HG02840 (cell line): ENCODE data around the gene TACR2.

Experiments used
- ATAC-seq: cut with Tn5 transposase; IDR thresholded peaks from one replicate; pipeline ENCODE4 v1.9.1; 2021; ENCODE audit warnings: mild to moderate bottlenecking, moderate library complexity, moderate number of reproducible peaks; ENCODE audit not compliant: unreplicated experiment, low FRiP score

TACR2 gene

DNA sequence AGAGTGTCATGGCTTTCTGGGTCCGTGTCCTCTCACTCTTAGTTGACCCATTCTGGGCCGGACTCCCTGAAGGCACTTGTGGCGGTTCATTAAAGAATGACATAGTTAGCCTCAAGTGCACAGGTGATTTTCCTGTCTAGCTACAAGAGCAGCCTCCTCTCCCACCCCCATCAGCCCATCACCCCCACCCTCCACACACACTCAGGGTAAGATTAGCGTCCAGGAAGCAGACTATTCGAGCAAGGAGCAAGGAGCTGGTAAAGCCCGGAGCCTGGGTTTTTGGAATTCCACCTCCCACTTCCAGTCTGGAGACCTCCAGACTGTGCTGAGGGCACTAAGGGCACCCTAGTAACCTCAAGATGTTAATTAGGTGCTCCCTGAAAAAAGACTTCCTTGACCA lies 39.5 kb downstream of the TACR2 start:
- no peak for ATAC-seq

DNA sequence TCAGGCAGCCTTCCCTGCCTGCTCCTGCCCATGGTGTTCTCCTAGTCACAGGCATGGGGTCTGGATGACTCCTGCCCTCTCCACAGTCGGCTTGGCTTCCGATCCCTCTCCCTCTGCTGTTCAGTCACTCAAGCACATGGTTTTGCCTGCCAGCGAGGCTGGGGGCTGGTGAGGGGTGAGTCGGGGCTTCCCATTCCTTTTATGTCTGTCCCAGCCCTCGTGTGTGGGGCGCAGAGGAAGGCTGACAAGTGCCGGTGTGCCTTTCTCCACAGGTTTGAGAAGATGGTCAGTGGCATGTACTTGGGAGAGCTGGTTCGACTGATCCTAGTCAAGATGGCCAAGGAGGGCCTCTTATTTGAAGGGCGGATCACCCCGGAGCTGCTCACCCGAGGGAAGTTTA lies 40.1 kb downstream of the TACR2 start:
- no peak for ATAC-seq

DNA sequence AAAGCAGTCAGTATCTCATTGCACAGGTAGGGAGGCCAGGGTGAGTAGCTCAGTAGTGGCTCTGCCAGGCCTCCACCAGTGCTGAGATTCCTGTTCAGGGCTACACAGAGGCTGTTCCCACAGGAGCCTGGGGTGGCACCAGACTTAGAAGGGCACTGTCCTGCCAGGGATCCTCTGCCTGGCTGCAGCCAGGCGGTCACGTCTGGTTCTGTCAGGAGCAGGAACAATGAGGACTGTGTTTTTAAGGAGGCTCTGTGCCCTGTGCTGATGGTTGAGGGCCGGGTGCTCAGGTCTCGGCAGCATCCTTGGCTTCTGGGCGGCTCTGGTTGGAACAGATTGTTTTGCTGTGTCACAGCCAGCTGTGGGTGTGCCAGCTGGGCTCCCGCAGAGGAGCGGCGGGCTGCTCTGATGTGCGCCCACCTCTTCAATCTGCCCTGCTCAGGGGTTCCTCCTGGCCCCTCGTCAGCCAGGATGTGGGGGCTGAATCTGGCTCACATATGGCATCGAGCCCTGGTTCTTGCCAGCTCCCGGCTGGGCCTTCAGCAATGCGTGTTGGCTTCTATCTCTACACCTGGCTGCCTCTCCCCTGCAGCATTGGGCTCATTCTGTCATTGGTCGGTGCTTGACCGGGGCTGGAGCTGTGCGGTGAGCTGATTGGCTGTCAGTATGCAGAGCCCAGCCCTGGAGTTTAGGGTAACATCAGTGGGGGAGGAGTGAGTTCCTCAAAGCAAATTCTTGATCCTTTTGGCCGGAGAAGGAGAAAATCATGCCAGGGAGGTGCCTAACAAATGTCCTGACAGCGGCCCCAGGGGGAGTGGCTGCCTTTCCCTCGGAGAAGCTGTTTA lies 41.2 kb downstream of the TACR2 start:
- no peak for ATAC-seq

DNA sequence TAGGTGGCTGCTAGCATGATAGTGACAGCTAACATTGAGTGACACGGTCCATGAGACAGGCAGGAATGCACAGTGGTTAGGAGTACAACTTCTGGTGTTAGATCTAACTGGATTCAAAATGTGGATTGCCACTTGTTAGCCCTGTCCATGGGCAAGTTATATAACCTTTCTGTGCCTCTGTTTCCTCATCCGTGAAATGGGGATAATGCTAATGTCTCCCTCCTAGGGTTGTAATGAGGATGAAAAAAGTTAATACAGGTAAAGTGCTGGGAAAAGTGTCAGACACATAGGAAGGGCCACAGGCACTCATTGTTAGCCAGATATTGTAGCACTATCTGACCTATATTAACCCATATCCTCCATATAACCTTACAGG lies 41.8 kb downstream of the TACR2 start:
- ATAC-seq, result no peak

DNA sequence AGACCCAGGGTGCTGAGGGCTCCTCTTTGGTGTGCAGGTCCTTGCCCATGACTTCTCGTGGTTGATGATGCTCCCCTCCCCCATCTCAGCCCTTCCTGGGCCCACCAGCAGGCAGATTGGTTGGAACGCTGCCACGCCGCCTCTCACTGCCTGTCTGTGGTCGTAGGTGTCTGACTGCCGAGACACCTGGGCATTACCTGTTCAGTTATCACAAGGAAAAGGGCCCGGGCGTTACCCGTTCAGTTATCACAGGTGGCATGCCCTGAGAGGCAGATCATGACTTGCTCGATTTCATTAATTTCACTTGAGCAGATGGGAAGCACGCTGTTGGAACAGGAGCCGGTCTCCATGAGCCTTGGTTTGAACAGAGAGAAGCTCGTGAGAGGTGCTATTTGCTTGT lies 42.5 kb downstream of the TACR2 start:
- no peak for ATAC-seq

DNA sequence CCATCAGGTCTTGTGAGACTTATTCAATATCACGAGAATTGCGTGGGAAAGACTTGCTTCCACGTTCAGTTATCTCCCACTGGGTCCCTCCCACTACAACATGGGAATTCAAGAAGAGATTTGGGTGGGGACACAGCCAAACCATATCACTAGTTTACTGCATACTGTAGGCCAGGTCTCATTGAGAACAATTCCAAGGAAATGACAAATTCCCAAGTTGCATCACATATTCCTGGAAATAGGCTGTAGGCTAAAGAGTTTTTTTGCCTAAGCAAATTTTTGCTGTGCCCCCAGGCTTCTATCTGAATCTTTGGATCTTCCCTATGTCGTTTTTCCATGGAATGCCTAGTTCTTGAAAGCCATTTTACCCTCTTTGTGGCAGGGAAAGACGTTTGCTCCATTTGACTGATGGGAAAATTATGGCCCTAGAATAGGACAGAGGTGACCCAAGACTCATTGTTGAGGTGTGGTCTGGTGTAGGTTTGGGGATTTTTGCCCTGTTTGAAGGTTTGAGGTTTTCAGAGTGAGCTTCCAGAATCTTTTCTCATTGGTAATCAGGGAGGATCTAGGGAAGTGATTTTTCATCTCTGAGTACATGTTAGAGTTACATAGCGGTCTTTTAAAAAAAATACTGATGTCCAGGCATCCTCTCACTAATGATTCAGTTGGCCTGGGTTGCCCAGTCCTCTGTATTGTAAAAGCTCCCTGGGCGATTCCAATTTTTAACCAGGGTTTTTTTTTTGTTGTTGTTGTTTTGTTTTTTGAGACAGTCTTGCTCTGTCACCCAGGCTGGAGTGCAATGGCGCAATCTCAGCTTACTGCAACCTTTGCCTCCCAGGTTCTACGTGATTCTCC lies 44.4 kb downstream of the TACR2 start:
- no peak for ATAC-seq

DNA sequence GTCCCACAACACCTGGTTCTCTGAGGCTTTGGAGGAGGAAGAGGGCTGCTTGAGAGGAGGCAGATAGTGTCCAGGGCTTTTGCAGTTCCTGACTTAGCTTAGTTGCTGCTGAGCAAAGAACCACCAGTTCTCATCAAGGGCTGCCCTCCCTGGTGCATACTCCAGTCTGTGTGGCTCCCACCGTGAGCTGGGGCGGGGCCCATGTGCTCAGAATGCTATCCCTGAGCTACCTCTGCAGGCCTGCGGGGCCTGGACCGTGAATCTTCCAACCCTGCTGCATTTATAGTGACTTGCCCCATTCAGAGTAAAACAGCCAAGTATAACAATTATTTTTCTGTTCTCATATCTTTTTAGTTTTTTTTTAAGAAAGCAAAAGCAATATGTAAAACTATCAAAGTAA lies 49.2 kb downstream of the TACR2 start:
- no peak for ATAC-seq

DNA sequence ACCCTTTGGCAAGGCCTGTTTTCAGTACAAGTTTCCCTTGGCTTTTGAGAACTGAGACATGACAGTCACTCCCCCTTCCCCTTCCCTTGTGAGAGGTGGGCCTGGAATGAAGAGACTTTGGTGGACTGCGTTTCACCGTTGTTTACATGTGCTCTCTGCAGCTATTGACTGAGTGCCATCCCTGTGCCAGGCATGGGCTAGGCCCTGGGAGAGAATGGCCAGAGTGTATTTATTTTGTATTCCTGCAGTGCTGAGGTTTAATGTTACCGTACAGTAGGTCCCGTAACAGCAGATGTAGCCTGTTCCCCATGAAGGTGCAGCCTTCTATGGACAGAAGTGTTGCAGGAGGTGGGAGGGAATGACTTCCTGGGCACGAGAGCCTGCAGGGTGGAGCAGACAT lies 50.0 kb downstream of the TACR2 start:
- ATAC-seq, result no peak

DNA sequence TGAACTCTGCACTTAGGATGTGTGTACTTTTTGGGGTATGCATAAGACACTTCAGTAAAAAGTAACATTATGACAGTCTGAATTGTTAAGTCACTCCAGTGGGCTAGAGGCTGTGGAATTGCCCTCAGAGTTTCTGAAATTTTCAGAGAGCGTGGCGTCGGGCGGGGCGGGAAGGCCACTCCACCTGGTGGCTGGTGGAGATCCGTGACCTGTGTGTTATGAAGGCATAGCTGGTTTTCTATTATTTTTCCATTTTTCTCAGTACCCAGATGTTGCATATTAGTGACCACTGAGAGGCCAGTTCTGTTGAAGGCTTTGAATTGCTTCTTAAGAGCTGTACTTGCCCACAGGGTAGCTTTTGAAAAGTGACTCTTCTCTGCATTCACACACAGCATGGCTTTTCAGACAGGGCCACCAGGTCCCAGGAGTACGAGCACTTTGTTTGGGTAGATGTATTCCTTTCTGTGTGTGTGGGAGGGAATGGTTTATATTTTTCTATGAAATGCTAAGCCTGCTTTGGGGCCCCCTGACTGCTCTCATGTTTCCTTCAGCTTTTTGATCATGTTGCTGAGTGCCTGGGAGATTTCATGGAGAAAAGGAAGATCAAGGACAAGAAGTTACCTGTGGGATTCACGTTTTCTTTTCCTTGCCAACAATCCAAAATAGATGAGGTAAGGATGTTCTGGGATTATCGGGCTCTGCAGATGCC lies 52.3 kb downstream of the TACR2 start:
- ATAC-seq, result no peak

DNA sequence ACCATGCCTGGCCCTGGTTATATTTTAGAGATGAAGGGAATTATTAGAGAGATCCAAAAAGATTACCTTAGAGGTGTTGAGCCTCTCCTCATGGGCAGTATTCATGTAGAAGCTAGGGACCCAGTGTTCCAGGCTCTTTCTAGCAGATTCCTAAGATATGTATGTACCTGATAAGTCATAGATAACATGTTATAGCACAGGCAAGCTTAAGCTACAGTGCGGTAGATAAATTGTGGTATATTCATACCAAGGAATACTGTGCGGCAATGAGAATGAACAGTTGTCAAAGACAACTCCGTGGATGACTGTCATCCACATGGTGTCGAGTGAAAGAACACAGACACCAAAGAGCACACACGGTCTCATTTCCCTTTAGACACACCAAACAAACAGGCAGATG lies 53.1 kb downstream of the TACR2 start:
- no peak for ATAC-seq

DNA sequence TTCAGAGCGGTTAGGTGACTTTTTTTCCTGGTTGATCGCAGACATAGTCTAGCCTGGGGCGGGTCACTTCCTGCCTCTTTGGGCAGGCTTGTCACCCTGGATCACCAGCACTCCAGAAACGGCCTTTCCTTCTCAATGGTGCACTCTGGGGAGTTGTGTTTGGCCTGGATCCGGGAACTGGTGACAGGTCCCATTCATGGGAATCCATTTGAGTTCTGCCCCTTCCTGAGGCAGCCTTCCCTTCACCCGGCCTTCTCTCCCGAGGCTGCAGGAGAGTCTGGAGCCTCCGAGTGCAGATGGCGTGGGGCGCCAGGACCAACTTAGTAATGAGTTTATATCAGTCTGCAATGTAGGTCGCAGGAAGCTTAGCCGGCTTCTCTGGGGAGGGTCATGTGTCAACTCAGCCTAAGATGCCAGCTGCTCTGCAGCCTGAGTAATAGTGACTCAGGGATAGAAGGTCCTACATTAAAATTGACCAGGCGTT lies 54.2 kb downstream of the TACR2 start:
- no peak for ATAC-seq

DNA sequence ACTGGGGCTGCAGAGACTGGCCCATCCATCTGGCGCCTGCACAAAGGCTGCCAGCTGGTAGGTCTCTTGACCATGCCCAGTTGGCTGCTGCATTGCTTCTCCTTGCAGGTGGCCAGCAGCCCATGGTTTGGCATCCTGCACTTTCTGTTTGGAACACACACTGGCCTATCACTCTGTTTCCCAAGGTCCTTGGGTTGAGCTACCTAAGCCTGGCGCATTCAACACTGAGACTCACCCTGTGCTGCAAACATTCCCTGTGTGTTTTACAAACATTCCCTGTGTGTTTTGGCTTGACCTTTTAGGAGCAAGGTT lies 55.5 kb downstream of the TACR2 start:
- no peak for ATAC-seq

DNA sequence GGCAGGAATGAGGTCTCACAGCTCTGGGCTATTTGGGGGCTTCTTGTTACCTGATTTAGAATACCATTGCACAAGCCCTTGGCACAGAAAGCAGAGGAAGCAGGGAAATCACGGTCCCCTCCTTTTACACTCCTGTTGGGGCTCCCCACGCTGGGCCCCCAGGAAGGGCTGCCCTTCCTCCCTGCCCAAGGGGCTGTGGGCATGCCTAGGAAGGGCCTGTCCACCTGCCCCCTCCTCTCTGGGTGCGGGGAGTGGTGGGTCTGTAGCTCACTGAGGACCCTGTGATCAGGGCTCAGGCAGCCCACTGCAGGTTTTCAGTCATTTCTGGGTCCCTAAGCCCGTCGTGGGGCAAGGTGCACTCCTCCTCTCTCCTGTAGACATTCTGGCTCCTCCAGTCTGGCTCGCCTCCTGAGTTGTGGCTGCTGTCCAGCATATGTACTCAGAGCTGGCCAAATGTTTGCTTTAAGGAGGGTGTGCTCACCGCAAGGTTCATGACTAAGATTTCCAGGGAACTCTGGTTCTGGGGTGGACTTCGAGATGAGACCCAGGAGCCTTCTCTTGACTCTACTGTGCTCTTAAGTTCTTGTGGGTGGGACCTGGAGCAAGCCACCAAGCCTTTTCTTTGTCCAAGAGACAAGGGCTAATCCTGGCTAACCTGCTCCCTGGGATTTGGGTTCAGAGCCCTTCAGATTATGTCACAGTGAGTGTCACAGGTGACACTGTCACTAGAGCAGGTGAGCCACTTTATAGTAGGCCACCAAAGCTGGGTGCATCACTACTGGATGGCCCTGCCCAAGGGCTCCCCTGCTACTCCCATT lies 56.0 kb downstream of the TACR2 start:
- no peak for ATAC-seq

DNA sequence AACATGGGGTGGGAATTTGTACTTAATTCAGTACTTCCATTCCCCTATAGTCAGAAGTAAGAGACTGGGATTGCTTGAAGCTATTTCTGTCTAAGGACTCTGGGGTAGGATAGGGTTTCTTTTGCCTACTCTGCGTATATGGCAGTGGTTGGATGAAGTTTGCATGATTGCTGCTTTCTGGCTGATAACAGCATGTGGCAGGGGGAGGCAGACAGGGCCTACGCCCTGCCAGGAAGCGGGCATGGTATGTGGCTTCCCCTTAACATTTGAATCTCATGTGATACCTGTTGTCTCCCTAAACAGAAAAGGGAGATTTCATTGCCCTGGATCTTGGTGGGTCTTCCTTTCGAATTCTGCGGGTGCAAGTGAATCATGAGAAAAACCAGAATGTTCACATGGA lies 57.1 kb downstream of the TACR2 start:
- no peak for ATAC-seq

DNA sequence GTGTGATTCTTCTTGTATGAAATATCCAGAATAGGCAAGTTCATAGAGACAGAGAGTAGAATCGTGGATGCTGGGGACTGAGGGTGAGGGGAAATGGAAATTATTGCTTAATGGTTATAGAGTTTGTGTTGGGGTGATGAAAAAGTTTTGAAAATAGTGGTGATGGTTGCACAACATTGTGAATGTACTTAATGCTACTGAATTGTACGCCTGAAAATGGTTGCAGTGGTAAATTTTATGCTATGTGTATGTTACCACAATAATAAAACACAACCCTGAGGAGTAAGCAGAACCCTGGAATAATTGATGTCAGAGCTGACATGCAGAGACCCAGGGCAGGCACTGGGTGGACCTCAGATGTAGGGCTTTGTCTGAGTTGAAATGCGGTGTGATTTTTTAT lies 57.6 kb downstream of the TACR2 start:
- no peak for ATAC-seq

DNA sequence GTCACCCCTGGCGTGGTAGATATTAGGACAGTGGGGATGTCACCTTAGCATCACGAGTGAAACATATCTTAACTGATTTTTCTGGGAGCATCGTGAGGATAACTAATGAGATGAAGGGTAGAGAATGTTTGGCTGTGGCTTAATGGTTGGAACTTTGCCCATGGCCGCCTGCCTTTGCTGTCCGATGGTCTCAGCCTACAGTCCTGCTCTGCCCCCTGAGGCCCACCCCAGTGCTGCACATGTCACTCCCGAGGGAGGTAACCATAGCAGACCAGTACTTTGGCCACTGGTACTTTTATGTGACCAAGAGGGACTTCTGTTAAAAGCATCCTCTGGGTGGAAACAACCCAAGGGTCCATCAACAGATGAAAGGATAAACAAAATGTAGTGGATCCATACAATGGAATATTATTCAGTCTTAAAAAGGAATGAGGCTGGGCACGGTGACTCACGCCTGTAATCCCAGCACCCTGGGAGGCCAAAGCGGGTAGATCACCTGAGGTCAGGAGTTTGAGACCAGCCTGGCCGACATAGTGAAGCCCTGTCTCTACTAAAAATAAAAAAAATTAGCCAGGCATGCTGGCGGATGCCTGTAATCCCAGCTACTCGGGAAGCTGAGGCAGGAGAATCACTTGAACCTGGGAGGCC lies 58.4 kb downstream of the TACR2 start:
- no peak for ATAC-seq

DNA sequence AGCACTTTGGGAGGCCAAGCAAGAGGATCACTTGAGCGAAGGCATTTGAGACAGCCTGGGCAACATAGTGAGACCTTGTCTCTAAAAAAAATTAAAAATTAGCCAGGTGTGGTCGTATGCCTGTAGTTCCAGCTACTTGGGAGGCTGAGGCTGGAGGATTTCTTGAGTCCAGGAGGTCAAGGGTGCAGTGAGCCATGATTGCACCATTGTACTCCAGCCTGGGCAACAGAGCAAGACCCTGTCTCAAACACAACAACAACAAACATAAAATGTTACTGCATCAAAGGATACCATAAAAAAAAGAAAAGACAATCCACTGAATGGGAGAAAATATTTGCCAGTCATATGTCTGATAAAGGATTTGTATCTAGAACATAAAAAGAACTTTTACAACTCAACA lies 60.5 kb downstream of the TACR2 start:
- ATAC-seq, result no peak

DNA sequence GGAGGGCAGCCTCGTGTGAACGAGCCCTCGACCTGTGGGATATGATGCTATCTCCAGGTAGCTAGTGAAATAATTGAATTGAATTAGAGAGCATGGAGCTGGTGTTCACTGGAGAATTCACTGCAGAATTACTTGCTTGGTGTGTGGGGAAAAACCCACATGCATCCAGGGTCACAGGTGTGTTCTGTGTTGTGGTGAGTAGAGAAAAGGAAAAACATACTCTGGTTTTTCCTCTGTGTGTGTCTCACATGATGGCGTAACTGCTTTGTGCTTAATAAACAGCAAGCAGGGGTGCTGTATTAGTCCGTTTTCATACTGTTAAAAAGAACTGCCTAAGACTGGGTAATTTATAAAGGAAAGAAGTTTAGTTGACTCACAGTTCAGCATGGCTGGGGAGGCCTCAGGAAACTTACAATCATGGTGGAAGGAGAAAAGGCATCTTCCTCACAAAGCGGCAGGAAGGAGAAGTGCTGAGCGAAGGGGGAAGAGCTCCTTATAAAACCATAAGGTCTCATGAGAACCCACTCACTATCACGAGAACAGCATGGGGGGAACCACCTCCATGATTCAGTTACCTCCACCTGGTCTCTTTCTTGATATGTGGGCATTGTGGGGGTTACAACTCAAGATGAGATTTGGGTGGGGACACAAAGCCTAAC lies 62.6 kb downstream of the TACR2 start:
- ATAC-seq, result no peak
